Right forelimb (tissue), 1 donor: Measurements from ENCODE around the gene AADAT.

Source experiments
- DNase-seq: peaks from one replicate; pipeline ENCODE4 v3.0.0-alpha.2; 2018

The AADAT gene

GRCh38 chr4:170027181-170027829 lies 62.5 kb downstream of the AADAT start:
- DNase-seq = peak; percentile 95

GRCh38 chr4:170026253-170027021 lies 63.3 kb downstream of the AADAT start, which contains the start of gene MFAP3L:
Gene MFAP3L, minus strand, starts transcription at chr4:170026395. Its CDS starts 20,518 bp downstream, at chr4:170005877.
- peak; percentile 92 for DNase-seq

DNA sequence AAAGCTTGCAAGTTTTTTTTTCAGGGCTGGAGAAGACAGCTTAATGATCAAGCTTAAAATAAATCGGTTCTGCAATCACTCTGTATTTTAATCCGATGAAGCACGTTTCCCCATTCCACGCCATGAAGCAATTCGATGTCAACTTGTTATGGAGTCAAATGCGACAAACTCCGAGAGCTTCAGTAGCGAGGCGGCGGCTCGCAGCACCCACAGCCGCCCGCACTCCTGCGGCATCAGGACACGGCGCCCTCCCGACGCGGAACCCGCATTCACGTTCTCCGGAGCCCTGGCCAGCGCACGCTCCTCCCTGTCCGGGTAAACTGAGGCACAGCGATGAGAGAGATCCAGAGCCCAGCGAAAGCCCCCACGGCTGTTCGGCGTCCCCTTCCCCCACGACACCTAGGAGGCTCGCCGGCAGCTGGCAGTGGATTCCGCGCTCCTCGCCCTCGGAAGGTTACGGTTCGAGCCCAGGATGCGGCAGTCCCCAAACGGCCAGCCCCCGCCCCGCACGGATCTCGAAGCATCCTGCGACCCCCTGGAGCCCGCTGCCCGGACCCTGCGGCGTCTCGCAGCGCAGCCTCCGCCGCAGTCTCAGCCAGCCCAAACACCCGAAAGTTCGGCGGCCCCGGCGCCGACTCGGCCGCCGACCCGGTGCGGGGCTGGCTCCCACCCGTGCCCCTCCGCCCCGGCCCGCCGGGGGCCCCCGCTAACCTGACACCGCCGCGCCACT lies 64.1 kb downstream of the AADAT start:
- DNase-seq = no peak

GRCh38 chr4:170022211-170022610 lies 67.5 kb downstream of the AADAT start:
- no peak for DNase-seq

DNA sequence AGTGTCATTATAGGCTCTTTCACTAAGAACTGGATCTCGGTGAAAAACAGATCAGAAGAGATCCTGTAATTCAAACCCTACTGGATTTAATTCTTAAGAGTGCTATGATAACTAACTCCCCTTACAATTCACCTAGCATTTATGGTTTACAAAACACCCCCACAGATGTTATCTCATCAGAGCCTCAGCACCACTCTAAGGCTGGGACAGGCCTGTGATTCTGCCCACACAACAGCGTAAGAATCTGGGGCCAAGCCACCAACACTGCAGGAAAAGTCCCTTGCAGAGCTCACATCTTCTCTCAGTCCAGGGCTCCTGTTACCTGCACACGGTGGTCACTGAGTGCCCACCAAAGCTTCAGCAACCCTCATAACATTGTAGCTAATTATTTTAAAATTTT lies 72.5 kb downstream of the AADAT start:
- no peak for DNase-seq

DNA sequence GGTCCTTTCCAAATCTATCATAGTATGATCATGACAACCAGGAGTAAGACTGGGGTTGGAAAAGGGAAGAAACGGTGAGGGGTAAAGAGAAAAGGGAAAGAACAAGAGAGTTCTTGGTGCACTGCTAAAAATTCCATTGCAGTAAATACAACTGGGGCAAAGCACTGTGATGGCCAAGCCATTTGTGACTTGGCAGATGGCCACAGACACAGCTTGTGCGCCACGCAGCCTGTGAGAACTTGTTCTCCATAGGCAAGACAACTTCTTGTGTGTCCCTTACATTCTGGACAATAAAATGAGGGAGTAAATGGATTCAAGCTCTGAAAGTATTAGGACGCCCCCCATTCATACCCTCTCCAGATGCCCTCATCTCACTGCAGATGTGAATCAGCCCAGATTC lies 74.5 kb downstream of the AADAT start:
- no peak for DNase-seq

DNA sequence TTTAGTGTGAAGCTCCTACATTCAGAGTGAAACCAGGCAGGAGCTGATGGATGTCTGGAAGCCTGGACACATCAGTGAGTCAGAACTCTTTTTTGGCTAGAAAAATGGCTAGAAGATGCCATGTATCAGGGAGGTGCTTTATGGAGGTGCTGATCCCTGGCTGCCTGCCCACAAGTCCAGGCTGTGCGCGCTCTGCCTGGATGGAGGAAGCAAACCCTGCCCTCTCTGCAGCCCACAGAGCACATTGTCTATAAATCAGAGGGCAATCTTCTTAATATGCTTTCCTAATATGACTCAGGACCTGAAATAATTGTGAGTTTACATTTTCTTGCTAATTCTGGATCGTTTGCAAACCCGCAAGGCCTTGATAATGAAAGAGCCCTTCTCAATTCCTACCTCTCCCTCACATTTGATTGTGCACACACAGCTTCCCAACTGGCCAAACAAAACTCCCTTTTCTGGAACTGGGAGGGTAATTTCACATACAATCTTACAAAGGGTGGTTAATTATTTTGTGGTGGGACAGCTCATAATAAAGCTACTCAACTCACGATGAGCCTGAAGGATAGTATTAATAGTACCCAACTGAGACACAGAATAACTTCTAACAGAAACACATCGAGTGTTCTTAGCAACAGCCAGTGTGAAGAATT lies 75.3 kb downstream of the AADAT start:
- DNase-seq = no peak

DNA sequence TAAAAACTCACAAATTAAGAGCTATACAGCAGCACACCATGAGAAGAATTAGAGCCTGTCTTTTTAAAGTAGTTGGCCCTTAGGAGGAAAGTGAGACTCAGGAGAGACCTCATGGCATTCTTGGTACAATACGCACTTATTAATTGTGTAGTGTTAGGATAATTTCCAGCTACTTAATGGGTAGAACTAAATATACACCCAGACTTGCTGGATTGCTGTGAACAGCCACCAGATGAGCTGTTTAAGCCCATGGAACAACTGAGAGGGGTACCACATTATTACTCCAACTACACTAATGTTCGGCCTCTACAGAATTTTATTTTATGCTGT lies 77.2 kb downstream of the AADAT start:
- no peak for DNase-seq

- no peak for DNase-seq
Measured at GRCh38 chr4:170011921-170012628, 77.7 kb downstream of the AADAT start.
